MCF 10A (cell line): Measurements from ENCODE around the gene CCDC121. TPM values are rescaled to one million over a fixed set of nuclear protein-coding genes. Genes with fewer than 3 reads are reported as not detected.

ENCODE experiments used
- BruUV-seq: library from RNA; stranded (reverse); fragments of 400-500 nt; replicated peaks from 2 replicates; lab custom pipeline; 2021; lab: Mats Ljungman, UMichigan
- CTCF ChIA-PET: fragments of 300-600 bp; sonication (Branson Sonifier 250); formaldehyde crosslinking; extraction: SDS; loops from one replicate; lab custom pipeline; 2021; ENCODE audit warnings: antibody characterized with exemption, inconsistent platforms; lab: Yijun Ruan, JAX
- POLR2A ChIA-PET: fragments of 300-600, 350-650 bp; sonication (Branson Sonifier 250); formaldehyde crosslinking; extraction: SDS; loops from one replicate; lab custom pipeline; 2020; ENCODE audit warnings: antibody characterized with exemption, inconsistent platforms; lab: Yijun Ruan, JAX
- DNase-seq: peaks from one replicate; pipeline ENCODE4 v3.0.0-alpha.2; 2018; ENCODE audit not compliant: unreplicated experiment
- H3K27ac Mint-ChIP-seq: one replicate; pipeline ENCODE4 v1.8.0; 2022; ENCODE audit warnings: mild to moderate bottlenecking, low read depth, mixed read lengths; ENCODE audit not compliant: unreplicated experiment
- H3K27me3 Mint-ChIP-seq: one replicate; pipeline ENCODE4 v1.8.0; 2022; ENCODE audit warnings: mixed read lengths; ENCODE audit not compliant: insufficient read depth, unreplicated experiment
- H3K36me3 Mint-ChIP-seq: one replicate; pipeline ENCODE4 v1.8.0; 2022; ENCODE audit warnings: mild to moderate bottlenecking, moderate library complexity, mixed read lengths; ENCODE audit not compliant: insufficient read depth, unreplicated experiment
- H3K4me1 Mint-ChIP-seq: one replicate; pipeline ENCODE4 v1.8.0; 2022; ENCODE audit warnings: mixed read lengths; ENCODE audit not compliant: insufficient read depth, unreplicated experiment
- H3K4me3 Mint-ChIP-seq: one replicate; pipeline ENCODE4 v1.8.0; 2022; ENCODE audit warnings: mild to moderate bottlenecking, moderate library complexity, mixed read lengths; ENCODE audit not compliant: unreplicated experiment
- H3K9me3 Mint-ChIP-seq: one replicate; pipeline ENCODE4 v1.8.0; 2022; ENCODE audit warnings: mixed read lengths; ENCODE audit not compliant: unreplicated experiment
- intact Hi-C: fragments of 100-400 bp; cut with micrococcal nuclease; formaldehyde crosslinking; loops from 2 replicates; pipeline ENCODE4 v1.14.1; 2022
- total RNA-seq: library from RNA; stranded (reverse); gene quantifications from 2 replicates; pipeline ENCODE4 v1.2.3, GENCODE V29; 2022
- TF ChIP-seq, protein P1 (sequence below): fragments of 200-600 bp; IDR thresholded peaks from one replicate; pipeline ENCODE4 v1.8.0; 2022; ENCODE audit warnings: antibody characterized with exemption, mild to moderate bottlenecking; ENCODE audit not compliant: unreplicated experiment

Gene CCDC121
- total RNA-seq, 1 experiment from 2014 or later = 0.61 TPM

- TF ChIP-seq, protein P1, sequence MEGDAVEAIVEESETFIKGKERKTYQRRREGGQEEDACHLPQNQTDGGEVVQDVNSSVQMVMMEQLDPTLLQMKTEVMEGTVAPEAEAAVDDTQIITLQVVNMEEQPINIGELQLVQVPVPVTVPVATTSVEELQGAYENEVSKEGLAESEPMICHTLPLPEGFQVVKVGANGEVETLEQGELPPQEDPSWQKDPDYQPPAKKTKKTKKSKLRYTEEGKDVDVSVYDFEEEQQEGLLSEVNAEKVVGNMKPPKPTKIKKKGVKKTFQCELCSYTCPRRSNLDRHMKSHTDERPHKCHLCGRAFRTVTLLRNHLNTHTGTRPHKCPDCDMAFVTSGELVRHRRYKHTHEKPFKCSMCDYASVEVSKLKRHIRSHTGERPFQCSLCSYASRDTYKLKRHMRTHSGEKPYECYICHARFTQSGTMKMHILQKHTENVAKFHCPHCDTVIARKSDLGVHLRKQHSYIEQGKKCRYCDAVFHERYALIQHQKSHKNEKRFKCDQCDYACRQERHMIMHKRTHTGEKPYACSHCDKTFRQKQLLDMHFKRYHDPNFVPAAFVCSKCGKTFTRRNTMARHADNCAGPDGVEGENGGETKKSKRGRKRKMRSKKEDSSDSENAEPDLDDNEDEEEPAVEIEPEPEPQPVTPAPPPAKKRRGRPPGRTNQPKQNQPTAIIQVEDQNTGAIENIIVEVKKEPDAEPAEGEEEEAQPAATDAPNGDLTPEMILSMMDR = no peak
- BruUV-seq = no TSS peak
- H3K27ac Mint-ChIP-seq = peak within 1 kb of the TSS; percentile 95
- peak within 1 kb of the TSS; percentile 92 for H3K4me3 Mint-ChIP-seq
- H3K27me3 Mint-ChIP-seq = no peaks in the 10 kb centered on the region
- intact Hi-C loops = no loop called here
- peak; percentile 83 for DNase-seq
- peaks cover 29% of the 10 kb centered on the region for H3K4me1 Mint-ChIP-seq
- POLR2A ChIA-PET = interaction anchor here (0.7 to 3.4 kb wide), 21 partner anchors 9 to 452 kb away, joined by 3 to 27 read pairs (median 4); partner anchors contain the start of genes ATRAID, CCDC121, EIF2B4 and GPN1
- CTCF ChIA-PET = interaction anchor here (0.6 to 5.6 kb wide), 5 partner anchors 12 to 1300 kb away, joined by 3 to 41 read pairs (median 3); no protein-coding TSS in a partner anchor
- peaks cover 68% of the 10 kb centered on the region for H3K36me3 Mint-ChIP-seq
- H3K9me3 Mint-ChIP-seq = no peaks in the 10 kb centered on the region
These were observed 34.7 kb upstream of the CCDC121 start, which contains the start of the genes SLC4A1AP and SUPT7L for GRCh38 chr2:27663285-27664153. Gene SLC4A1AP, plus strand, starts transcription at chr2:27663889. Its CDS starts 26 bp downstream, at chr2:27663915. Gene SUPT7L, minus strand, starts transcription at chr2:27663614. Its CDS starts 1,422 bp downstream, at chr2:27662192.

- Mint-ChIP-seq H3K4me1 (peaks cover 26% of the 10 kb centered on the region), H3K36me3 (peaks cover 67% of the 10 kb centered on the region), H3K4me3 (no peak overlapping the region), H3K9me3 (no peaks in the 10 kb centered on the region), H3K27me3 (no peaks in the 10 kb centered on the region), H3K27ac (no peak overlapping the region)
- ChIA-PET POLR2A (no interaction called here), CTCF (interaction anchor here (1.1 kb wide), 1 partner anchor 21 kb away, joined by 6 read pairs; no protein-coding TSS in a partner anchor)
- BruUV-seq = no TSS peak
- no peak for DNase-seq
- intact Hi-C loops = no loop called here
- TF ChIP-seq, protein P1 = no peak
These were observed 32.6 kb upstream of the CCDC121 start for GRCh38 chr2:27661371-27661770.

DNA sequence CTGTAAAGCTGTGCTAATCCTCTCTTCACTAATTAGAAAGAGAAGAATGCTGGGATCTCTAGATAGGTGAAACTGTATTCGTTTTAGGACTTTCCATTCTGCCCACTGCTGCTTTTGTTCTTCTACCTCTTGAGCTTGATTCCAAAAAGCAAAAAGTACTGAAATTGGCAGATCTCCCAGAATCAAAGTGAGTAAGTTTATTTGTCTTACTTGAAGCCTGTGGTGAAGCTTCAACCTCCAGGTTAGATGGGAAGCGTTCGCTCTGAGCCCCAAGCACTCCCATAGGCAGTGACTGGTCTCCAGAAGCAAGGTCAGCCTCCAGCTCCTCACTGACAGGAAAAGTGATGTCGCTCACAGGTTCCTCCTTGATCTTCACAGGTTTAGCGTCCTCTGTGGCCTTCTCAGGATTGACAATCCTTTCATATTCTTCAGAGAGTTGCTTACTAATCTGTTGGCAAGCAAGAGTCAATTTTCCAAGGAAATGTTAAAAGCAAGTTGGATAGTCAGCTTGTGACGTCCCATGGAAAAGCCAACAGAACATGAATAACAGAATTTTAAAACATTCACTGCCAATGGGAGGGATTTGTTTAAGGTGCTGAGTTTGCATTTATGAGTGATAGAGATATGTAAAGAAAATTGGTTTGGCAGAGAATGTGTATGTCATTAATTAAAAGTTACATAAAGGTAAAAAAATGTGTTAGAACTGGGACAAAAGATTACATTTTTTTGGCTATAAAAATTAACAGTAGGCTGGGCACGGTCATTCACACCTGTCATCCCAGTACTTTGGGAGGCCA is 26.5 kb upstream of the CCDC121 start:
- no peak overlapping the region for H3K27ac Mint-ChIP-seq
- POLR2A ChIA-PET = interaction anchor here (0.9 to 2.0 kb wide), 3 partner anchors 8 to 26 kb away, joined by 3 to 7 read pairs (median 6); partner anchors contain the start of genes SLC4A1AP and SUPT7L
- TF ChIP-seq, protein P1 = no peak
- no TSS peak for BruUV-seq
- no peak overlapping the region for H3K4me3 Mint-ChIP-seq
- peak; percentile 59 for DNase-seq
- intact Hi-C loops = no loop called here
- no peaks in the 10 kb centered on the region for H3K9me3 Mint-ChIP-seq
- peaks cover 81% of the 10 kb centered on the region for H3K36me3 Mint-ChIP-seq
- H3K27me3 Mint-ChIP-seq = no peaks in the 10 kb centered on the region
- CTCF ChIA-PET = interaction anchor here (0.6 kb wide), 1 partner anchor 228 kb away, joined by 3 read pairs; no protein-coding TSS in a partner anchor
- peaks cover 31% of the 10 kb centered on the region for H3K4me1 Mint-ChIP-seq
